CD4-positive, alpha-beta T cell treated with Interleukin-4 for 4 hours (primary cell): ENCODE results near the gene TTC27.
"Not testable (repeated sequence)": the region's sequence is repeated elsewhere in the genome, so short reads cannot be mapped to it uniquely, and the experiment has no call there.

Experiments
- DNase-seq: peaks from one replicate; pipeline ENCODE4 v3.0.0-alpha.2; 2020

TTC27 gene

GRCh38 chr2:32820088-32820487, 192.2 kb downstream of the TTC27 start:
- DNase-seq: no peak

- DNase-seq: no peak
Observed at GRCh38 chr2:32820701-32821100, 192.9 kb downstream of the TTC27 start.

GRCh38 chr2:32824070-32824809, 196.4 kb downstream of the TTC27 start:
- no peak for DNase-seq

- no peak for DNase-seq
Observed at GRCh38 chr2:32825291-32825712, 197.5 kb downstream of the TTC27 start.

GRCh38 chr2:32830196-32830595, 202.3 kb downstream of the TTC27 start:
- DNase-seq: no peak

- DNase-seq: no peak
Observed at GRCh38 chr2:32832821-32833220, 205.0 kb downstream of the TTC27 start.

GRCh38 chr2:32833709-32834108, 205.9 kb downstream of the TTC27 start:
- DNase-seq: no peak

GRCh38 chr2:32835148-32835547, 207.3 kb downstream of the TTC27 start:
- no peak for DNase-seq

GRCh38 chr2:32836933-32837332, 209.1 kb downstream of the TTC27 start:
- no peak for DNase-seq

- no peak for DNase-seq
Observed at GRCh38 chr2:32838418-32838817, 210.6 kb downstream of the TTC27 start.

GRCh38 chr2:32838949-32839348, 211.1 kb downstream of the TTC27 start:
- no peak for DNase-seq

- DNase-seq: no peak
Observed at GRCh38 chr2:32841931-32842898, 214.4 kb downstream of the TTC27 start.

GRCh38 chr2:32843699-32844098, 215.8 kb downstream of the TTC27 start:
- no peak for DNase-seq

GRCh38 chr2:32844253-32844652, 216.4 kb downstream of the TTC27 start:
- DNase-seq: no peak

- DNase-seq: not testable (repeated sequence)
Observed at GRCh38 chr2:32846274-32846673, 218.4 kb downstream of the TTC27 start.

GRCh38 chr2:32847734-32848133, 219.9 kb downstream of the TTC27 start:
- DNase-seq: no peak

GRCh38 chr2:32849456-32850194, 221.8 kb downstream of the TTC27 start:
- DNase-seq: no peak

GRCh38 chr2:32851777-32852439, 224.1 kb downstream of the TTC27 start:
- DNase-seq: no peak

GRCh38 chr2:32852856-32853255, 225.0 kb downstream of the TTC27 start:
- DNase-seq: no peak

- DNase-seq: no peak
Observed at GRCh38 chr2:32856891-32857290, 229.0 kb downstream of the TTC27 start.

- DNase-seq: no peak
Observed at GRCh38 chr2:32858713-32859112, 230.9 kb downstream of the TTC27 start.

- DNase-seq: no peak
Observed at GRCh38 chr2:32860385-32860784, 232.5 kb downstream of the TTC27 start.
